DMS 273 (cell line): Measurements from ENCODE around the gene GJA9.

ENCODE experiments used
- DNase-seq: peaks from one replicate; lab custom pipeline; 2025; ENCODE audit not compliant: unreplicated experiment; lab: John Stamatoyannopoulos, UW

GJA9 gene

DNA sequence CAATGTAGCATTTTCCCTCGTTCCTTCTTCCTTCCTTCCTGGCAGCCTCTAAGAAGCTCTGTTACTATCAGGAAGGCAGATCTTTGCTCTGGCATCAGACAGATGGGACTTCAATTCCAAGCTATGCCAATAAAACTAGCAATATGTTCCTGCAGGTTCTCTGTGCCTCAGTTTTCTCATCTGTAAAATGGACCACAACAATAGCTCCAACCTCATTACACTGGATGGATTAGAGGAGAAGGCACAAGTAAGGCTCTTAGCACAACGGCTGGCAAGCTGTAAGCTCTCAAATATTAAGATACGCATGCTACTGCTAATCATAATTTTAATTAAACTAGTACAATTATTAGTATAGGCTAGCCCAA lies 49.0 kb downstream of the GJA9 start:
- DNase-seq, result no peak

DNA sequence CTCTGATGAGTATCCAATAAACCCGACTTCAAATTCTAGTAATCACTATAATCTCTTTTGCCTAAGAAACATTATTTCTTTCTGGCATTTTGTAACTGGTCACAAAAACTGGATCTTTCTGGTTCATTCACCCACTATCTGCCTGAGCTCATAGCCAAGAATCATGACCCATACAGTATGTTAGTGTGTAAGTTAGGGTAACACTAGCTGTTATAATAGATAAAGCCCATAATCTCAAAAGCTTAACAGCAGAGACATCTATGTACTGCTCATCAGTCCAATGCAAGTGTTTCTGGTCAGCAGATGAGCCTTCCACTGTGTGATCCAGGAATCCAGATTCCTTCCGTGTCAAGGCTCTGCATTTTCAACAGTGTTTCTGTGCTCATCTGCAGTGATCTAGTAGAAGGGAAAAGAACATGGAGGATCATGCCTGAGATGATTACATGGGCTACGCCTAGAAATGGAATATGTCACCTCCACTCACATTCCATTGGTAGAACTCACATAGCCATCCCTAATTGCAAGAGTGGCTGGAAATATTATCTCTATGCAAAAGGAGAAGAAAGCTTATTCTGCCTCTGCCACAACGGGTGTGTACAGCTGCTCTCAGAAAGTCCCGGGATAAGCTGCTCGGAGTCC lies 49.5 kb downstream of the GJA9 start:
- no peak for DNase-seq

DNA sequence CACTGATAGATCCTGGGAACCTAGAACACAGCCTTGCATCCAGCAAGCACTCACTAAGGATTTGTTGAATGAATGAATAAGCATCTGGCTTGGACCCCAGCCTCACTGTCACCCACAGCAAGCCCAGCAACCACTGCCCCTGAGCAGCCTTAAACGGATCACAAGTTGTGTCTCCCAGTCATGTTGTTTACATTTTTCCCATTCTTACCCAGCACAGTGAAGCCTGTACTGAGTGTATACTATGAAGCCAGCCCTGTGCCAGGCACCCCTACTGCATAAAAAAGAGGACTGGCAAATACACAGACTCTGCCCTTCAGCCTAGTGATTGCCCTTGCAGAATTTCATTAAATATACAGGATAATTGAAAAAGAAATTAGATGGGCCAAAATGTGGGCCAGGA lies 52.0 kb downstream of the GJA9 start:
- DNase-seq, result no peak

DNA sequence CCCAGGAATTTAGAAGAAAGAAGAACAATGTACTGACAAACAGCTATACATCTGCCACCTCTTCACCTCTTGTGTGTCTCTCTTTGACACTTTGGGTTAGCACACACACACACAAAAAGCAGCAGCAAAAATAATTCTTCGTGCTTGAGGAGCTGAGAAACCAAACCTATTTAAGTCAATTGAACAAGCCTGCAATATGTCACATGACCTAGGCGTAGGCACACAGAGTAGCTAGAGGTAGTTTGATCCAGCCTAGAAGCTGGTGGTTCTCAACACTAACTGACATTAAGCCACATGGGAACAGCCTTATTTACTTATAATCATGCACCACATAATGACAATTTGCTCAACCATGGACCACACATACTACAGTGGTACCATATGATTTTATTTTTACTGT lies 54.1 kb downstream of the GJA9 start:
- DNase-seq, result no peak

DNA sequence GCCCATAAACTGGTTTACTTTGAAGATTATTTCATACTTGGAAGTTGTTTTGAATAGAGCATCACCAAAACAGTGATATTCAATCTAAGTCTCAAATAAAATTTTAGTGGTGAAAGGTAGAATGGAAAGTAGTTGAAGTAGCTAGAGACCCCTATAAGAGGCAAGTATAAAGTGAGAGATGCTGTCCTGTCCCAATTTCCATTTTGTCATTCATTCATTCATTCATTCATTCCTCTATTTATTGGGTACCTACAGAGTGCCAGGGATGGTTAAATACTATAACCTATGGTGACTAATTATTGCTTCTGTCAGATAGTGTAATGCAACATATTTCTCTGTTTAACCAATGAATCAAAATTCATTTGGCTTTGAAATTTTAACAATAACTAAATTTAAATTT lies 54.5 kb downstream of the GJA9 start:
- no peak for DNase-seq

DNA sequence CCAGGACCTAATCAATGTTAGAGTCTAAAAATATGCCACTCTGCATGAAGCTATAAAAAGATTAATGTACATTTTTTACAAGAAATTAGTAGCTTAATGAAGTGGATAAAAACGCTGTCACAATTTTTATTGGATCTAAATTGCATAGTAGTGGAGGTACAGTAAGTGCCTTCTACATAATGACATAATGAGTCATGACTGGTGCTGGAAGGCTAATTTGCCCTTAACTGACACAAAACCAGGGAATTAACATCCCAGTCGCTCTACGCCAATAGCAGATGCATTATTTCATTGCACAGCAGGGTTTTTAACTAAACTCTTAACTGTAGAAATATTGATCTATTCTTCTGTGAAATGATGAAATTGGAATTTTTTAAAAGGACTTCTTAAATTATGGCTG lies 55.1 kb downstream of the GJA9 start:
- DNase-seq, result no peak
